Endometrial microvascular endothelial cells (primary cell): ENCODE measurements around the gene SCO1. TPM values are rescaled to one million over a fixed set of nuclear protein-coding genes. Genes with fewer than 3 reads are reported as not detected.

Experiments
- in situ Hi-C: cut with HindIII; loops from 2 replicates; pipeline ENCODE4 v1.10.0; 2017; ENCODE audit warnings: low sequenced_read_pairs, low pct_unique_long_range_greater_than_20kb; ENCODE audit errors: inconsistent ontology term
- total RNA-seq: library from RNA; depleted of rRNA; stranded (reverse); fragments of >200 nt; gene quantifications from one replicate; pipeline ENCODE4 v1.2.3, GENCODE V29; 2015; ENCODE audit errors: inconsistent ontology term

Gene SCO1
- total RNA-seq, 1 donor from 2014 or later: 32.8 TPM

DNA sequence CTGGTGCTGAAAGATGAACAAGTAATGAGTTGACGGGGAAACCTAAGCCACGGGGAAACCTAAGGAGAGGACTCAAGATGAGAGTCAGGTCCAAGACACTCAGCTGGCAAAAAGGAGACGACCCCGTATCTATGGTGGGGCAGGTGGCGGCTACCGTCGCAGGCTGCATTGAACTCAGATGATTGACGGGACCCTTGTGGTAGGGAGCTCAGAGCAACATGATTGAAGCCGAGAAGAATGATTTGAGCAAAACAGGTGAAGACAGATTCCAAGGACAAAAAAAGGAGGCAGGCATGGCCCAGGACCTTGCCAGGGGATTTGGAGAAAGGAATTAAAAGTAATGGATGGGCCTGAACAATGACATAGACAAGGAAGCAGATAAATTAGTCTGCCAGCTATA, 32.8 kb downstream of the SCO1 start:
- in situ Hi-C loops: no loop called here

DNA sequence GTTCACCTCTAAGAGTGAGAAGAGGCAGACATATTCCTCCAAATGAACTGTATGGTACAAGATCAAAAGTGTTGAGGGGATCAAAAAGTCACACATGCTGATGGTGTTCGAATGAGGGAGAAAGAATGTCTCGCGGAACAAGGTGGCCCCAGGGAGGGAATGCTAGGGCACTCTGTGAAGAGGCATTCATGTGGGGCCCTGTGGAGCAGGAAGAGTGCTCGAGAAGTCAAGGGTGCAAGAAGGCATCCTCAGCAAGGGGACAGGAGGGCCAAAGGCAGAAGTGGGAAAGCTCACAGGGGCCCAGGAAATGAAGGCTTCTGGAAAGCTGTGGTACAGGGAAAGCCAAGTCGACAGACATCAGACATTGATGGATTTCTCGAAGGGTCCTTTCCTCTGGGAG, 34.1 kb downstream of the SCO1 start:
- in situ Hi-C loops: no loop called here

- in situ Hi-C loops: no loop called here
Observed at GRCh38 chr17:10661437-10661836, 35.9 kb downstream of the SCO1 start.

- in situ Hi-C loops: no loop called here
Observed at GRCh38 chr17:10657879-10658278, 39.5 kb downstream of the SCO1 start.

DNA sequence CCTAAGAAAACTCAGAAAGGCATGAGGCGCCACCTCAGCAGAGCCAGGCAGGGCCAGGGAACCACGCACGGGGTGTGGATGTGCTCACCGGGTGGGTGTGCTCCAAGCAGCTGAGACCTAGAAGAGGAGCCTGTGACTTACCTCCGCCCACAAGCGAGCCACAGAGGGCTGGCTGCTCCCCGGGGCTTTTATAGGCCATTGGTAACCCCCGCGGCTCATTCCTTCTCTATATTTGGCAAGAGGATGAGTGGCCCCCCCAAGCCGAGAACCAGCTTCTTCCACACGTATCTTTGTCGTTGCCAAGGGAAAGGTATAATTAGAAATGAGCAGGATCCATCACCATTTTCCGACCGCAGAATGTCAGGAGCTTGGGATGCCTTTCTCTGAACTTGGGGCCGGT, 40.2 kb downstream of the SCO1 start, which contains the start of gene MYH3:
TSS of gene MYH3 (minus strand) at position 162 of the 400 bp plus-strand sequence. CDS start 2,245 bp downstream, outside the sequence.
- in situ Hi-C loops: no loop called here

DNA sequence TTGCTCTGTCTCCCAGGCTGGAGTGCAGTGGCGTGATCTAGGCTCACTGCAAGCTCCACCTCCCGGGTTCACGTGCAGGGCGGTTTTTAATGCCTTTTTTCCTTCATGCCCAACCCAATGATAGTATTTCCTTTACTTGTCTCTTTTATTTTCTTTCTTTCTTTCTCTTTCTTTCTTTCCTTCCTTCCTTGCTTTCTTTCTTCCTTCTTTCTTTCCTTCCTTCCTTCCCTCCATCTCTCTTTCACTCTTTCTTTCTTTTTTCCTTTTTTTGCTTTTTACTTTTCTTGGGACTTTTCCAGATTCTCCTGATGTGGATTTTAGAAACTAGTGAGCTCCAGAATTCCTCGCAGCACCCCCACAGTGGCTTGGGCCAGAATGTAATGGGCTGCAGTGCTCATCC, 43.3 kb downstream of the SCO1 start:
- in situ Hi-C loops: no loop called here

DNA sequence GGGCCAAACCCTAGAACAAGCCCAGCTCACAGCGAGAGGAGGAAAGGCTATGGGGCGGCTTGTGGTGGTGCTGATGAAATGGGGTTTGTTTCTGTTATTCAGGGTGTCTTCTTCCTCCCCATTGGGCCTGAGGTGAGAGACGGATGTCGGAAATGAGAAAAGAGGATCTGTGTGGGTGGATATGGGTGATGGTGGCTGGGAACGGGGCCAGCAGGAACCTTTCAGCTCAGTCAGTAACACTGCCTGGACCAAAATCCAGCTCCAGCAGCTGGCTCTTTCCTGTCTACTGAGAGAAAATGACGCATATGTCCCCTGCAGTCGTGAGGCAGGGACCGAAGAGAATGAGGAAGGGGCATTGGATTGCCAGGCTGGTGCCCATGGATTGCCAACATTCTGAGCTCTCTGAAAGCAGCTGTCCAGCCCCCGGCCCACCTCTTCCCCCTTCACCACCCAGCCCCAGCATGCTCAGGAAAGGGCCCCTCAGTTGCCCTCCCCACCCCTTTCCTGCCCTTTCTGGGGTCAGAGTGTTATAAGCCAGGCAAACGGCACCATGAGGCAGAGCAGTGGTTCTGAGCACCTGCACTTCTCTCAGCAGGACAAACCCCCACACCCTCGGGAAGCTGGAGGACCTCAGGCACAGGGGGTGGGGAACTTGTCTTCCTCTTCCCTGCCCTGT, 44.2 kb downstream of the SCO1 start:
- in situ Hi-C loops: no loop called here

DNA sequence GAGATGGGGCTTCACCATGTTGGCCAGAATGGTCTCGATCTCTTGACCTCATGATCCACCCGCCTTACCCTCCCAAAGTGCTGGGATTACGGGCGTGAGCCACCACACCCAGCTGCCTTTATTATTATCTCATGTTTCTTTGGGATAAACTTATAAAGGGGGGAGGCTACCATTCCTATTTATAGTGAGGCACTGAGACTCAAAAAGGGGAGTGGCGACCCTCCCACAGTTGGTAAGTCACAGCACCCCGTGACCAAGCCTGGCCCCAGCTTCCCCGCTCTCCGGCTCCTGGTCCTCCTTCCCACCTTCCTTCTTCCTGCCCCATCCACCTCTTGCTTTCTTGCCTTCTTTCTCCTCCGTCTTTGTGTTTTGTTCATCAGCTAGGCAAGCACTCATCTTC, 45.4 kb downstream of the SCO1 start:
- in situ Hi-C loops: no loop called here

DNA sequence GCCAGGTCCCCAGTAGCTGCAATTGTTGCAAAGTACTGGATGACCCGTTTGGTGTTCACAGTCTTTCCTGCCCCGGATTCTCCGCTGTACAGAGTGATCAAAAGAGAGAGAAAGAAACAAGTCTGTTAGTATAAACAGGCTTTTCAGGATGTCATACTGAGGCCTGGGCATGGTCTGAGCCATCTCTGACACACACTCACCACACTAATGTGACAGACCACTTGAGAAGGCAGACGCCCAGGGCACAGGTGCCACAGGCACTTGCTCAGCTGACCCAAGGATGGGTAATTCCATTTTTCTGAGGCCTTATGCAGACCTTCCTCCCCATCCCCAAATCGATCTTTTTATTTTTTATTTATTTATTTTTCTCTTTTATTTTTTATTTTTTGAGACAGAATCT, 47.7 kb downstream of the SCO1 start:
- in situ Hi-C loops: no loop called here

DNA sequence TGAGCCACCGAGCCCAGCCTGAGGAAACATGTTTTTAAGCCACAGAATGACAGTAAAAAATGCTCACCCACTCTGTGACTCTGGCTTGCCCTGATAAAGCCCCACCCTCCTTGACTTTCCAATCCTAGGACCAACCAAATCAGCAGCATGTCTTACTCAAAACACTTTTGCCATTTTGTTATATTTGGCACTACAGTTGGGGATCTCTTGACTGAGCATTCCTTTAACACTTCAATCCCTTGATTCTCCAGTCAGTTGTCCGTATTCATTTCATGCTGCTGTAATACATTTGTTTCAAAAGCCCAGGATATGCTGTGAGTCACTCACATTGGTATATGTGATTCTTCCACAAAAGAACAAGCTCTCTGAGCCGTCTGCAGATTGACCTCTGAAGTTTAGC, 48.4 kb downstream of the SCO1 start:
- in situ Hi-C loops: no loop called here

- in situ Hi-C loops: no loop called here
Observed at GRCh38 chr17:10648381-10648780, 49.0 kb downstream of the SCO1 start.

GRCh38 chr17:10646392-10646990, 50.8 kb downstream of the SCO1 start:
- in situ Hi-C loops: no loop called here

- in situ Hi-C loops: no loop called here
Observed at GRCh38 chr17:10640475-10640874, 56.9 kb downstream of the SCO1 start.

DNA sequence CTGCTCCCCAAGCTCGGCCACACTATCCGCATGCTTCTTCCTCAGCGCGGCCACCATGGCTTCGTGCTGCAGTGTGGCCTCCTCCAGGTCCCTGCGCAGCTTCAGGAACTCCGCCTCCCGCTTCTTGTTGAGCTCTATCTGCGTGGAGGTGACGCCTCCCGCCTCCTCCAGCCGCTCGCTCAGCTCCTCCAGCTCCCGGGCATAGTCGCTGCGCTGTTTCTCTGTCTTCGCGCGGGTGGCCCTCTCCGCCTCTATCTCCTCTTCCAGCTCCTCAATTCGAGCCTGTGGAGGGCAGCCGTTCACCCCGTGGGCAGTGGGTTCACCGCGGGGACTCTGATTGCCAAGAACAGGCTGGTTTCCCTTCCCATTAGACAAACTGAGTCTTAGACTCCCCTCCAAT, 59.2 kb downstream of the SCO1 start:
- in situ Hi-C loops: no loop called here

- in situ Hi-C loops: no loop called here
Observed at GRCh38 chr17:10635290-10635689, 62.0 kb downstream of the SCO1 start.

DNA sequence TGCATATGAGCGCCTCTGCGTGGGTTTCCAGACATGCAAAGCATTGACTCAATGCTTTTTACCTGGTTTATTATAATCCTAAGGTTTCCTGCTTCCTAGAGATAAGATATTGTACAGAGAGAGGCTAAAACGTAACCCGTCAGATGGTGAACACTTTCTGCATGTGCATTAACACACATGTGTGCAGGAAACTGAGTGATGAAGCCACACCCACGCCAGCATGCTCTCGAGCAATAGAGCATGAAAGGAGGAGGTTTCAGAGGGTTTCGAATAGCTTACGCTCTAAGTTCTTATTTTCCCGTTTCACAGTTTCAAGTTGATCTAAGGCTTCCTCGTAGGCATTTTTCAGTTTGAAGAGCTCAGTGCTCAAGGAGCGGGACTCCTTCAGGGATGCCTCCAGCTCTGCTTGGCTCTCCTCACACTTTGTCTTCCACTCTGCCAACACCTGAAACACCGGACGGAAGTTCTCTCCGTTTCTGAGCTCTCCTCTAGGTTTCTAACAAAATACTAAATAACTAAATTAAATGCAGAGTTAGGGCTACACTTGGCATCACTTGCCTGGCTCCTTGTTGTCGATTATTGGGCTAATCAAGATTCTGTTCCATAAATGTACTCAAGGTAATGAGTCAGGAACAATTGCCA, 63.5 kb downstream of the SCO1 start:
- in situ Hi-C loops: no loop called here

- in situ Hi-C loops: no loop called here
Observed at GRCh38 chr17:10631701-10632100, 65.6 kb downstream of the SCO1 start.

DNA sequence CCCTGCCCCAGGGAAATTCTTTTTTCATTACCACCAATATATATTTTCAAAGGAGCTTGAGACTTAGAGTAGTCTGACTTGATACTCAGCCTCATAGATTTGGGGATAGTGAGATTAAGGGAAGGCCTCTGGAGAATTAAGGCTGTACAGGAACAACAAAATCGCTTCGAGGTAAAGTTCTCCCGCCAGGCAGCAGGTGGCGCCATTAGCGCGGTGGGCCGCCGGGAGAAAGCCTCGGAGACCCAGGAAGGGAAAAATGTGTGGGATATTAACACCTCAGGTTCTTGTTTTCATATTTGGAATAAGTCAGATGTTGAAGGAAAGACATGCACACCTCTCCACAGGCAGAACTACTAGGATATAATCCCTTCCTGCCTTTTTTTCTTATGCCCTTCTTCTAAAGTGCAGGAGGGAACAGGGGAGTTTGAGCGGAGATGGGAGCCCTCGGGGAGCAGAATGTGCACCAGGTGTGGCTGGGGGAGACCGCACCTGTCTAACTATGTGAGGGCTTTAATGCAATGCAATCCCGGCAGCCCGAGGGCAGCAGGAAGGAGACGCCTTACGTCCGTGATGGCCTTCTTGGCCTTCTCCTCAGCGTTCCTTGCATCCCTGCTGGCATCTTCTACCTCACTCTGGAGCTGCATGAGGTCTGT, 66.2 kb downstream of the SCO1 start:
- in situ Hi-C loops: no loop called here

DNA sequence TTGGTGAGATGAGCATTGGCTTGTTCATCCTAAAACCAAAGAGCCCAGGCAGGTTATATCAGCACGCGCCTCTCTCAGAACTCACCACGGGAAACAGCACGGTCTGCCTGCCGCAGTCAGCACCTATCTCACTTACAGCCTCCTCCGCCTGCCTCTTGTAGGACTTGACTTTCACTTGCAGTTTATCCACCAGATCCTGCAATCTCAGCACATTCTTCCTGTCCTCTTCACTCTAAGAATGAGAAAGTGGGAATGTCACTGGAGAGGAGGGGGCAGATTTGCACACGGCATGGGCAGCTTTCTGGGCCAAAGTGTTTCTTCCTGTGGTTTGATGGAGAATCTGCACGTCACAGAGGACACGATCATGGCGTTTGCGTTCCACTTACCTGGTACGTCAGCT, 67.6 kb downstream of the SCO1 start:
- in situ Hi-C loops: no loop called here

DNA sequence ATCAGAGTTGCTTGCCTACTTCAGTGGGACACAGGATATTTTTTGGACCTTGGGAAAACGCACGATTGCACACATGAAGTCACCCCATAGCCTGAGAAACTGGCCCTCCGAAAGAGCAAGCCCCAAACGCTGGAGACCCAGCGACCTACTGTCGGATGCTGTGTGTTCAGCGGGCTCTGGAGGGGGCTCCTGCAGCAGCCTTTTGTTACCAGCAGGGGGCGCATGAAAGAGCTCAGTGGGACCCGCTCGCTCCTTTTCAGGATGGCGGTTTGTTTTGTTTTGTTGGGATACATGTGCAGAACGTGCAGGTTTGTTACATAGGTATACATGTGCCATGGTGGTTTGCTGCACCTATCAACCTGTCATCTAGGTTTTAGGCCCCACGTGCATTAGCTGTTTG, 68.6 kb downstream of the SCO1 start:
- in situ Hi-C loops: no loop called here
